ENCODE data around the gene CDH13. TPM values are rescaled to one million over a fixed set of nuclear protein-coding genes. Genes with fewer than 3 reads are reported as not detected.
A peak's percentile ranks its signal among the peaks of the same experiment; 100 is the strongest.

The CDH13 gene
- total and polyA plus RNA-seq, 7 donors: 6.1 to 30.7 (median 22.8) TPM

DNA sequence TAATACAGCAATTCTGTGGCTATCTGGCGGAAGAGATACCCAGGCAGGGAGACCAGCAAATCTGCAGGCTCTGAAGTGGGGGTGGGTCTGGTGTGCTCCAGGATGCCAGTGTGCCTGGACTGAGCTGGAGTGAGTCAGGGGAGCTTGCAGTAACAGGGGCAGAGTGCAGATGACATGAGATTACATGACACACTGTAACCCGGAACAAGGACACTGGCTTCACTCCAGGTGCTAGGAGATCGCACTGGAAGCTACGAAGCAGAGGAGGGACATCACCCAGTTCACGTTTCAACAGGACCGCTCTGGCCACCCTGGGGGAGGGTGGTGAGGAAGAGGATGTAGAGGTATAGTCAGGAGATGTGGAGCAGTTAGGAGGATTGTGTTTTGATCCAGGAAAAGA is 475.6 kb downstream of the CDH13 start:
- WGBS, 3 donors: 31 to 68% (median 47%) methylated on average over 6 of the region's 6 CpGs
- no peaks in the 10 kb centered on the region for H3K36me3 ChIP-seq (ENCODE audit: insufficient read depth in 1 of 2, low read depth in 1 of 2)
- ATAC-seq: peak in 1 of 4 donors; percentile 47
- H3K9me3 ChIP-seq: no peaks in the 10 kb centered on the region
- intact Hi-C loops (cut with DNase I): no loop called here
- no peak overlapping the region for H3K4me3 ChIP-seq
- no peaks in the 10 kb centered on the region for H3K4me1 ChIP-seq
- H3K27me3 ChIP-seq (ENCODE audit: insufficient read depth in 3 of 3, low read length in 2 of 3): no peaks in the 10 kb centered on the region
- DNase-seq: no peak
- H3K27ac ChIP-seq: no peak overlapping the region
- TF ChIP-seq, protein P1, sequence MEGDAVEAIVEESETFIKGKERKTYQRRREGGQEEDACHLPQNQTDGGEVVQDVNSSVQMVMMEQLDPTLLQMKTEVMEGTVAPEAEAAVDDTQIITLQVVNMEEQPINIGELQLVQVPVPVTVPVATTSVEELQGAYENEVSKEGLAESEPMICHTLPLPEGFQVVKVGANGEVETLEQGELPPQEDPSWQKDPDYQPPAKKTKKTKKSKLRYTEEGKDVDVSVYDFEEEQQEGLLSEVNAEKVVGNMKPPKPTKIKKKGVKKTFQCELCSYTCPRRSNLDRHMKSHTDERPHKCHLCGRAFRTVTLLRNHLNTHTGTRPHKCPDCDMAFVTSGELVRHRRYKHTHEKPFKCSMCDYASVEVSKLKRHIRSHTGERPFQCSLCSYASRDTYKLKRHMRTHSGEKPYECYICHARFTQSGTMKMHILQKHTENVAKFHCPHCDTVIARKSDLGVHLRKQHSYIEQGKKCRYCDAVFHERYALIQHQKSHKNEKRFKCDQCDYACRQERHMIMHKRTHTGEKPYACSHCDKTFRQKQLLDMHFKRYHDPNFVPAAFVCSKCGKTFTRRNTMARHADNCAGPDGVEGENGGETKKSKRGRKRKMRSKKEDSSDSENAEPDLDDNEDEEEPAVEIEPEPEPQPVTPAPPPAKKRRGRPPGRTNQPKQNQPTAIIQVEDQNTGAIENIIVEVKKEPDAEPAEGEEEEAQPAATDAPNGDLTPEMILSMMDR (IDR thresholded peaks at IDR 0.05): no peak

DNA sequence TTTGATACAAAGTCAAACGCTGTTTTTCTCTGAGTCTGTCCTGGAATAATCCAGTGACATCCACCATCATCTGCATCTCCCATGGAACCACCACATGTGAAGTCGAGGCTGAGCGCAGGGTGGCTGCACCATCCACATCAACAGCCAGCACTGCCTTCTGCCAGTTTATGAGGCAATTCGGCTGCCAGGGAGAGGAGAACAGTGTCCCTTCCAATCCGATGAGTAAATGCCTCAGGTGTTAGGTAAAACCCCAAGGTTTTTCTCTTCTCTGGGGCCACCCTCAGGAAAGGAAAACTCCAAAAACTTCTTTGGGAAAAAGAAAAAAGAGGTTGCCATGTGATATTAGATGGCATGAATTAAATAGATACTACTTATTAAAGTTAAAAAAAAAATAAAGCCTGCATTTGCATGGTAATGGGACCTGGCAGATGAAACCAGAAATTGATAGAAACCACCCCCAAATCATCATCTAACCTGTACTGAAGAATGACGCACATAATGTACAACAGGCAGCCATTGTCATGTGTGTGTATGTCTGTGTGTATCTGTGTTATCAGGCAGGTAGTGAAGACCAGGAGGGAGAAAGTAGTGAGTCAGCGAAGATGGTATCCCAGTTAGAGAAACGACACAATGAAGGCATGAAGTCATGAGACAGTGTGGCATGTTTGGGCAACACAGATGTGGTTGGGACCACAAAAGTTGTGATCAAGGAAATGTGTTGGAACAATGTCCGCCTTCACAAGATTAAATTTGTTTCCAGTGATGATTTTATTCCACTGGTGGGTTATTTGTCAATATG is 478.7 kb downstream of the CDH13 start:
- Histone ChIP-seq H3K9me3 (no peaks in the 10 kb centered on the region), H3K27me3 (ENCODE audit: insufficient read depth in 3 of 3, low read length in 2 of 3) (no peaks in the 10 kb centered on the region), H3K36me3 (ENCODE audit: insufficient read depth in 1 of 2, low read depth in 1 of 2) (no peaks in the 10 kb centered on the region), H3K4me3 (no peak overlapping the region), H3K4me1 (no peaks in the 10 kb centered on the region), H3K27ac (no peak overlapping the region)
- intact Hi-C loops (cut with DNase I): loop anchor here in 1 of 2 donors (2.0 kb wide), 1 partner anchor 19 kb away; no protein-coding TSS in a partner anchor
- no peak for DNase-seq
- WGBS, 3 donors: 84 to 93% (median 88%) methylated on average over 9 of the region's 9 CpGs
- no peak for ATAC-seq
- TF ChIP-seq, protein P1 (IDR thresholded peaks at IDR 0.05): no peak

DNA sequence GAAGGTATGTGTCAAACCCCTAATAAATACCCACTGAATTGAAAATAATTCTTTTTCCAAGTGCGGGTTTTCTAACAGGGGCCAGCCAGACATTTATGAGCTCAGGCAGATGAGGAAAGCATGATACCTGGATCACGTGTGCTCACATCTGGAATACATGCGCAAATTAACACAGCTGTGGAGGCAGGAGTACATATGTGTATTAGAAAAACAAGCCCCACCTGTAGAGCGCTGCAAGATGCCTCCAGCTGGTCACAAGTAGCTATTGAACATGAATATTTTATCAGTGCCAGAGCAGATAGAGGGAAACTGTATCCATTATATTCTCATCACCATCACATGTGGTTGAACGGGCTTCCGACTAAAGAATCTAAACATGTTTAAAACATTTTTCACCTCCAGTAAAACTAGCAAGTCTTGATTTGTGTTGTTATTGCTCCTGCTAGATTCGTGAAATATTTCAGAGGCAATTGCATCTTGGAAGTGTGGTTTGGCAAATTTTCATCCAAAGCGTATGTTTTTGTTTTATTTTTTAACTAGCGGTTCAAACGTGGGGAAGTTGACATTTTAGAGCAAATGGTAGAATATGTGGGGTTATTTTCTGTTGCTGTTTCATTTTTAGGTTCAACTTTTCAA is 482.8 kb downstream of the CDH13 start:
- intact Hi-C loops (cut with DNase I): no loop called here
- ATAC-seq (no peak), DNase-seq (no peak)
- no peaks in the 10 kb centered on the region for H3K36me3 ChIP-seq (ENCODE audit: insufficient read depth in 1 of 2, low read depth in 1 of 2)
- 77 to 85% (median 77%) methylated on average over 10 of the region's 10 CpGs for WGBS, 3 donors
- peaks cover 18% of the 10 kb centered on the region for H3K4me1 ChIP-seq
- TF ChIP-seq, protein P1 (IDR thresholded peaks at IDR 0.05): no peak
- no peaks in the 10 kb centered on the region for H3K9me3 ChIP-seq
- no peak overlapping the region for H3K27ac ChIP-seq
- H3K4me3 ChIP-seq: no peak overlapping the region
- H3K27me3 ChIP-seq (ENCODE audit: insufficient read depth in 3 of 3, low read length in 2 of 3): no peaks in the 10 kb centered on the region

DNA sequence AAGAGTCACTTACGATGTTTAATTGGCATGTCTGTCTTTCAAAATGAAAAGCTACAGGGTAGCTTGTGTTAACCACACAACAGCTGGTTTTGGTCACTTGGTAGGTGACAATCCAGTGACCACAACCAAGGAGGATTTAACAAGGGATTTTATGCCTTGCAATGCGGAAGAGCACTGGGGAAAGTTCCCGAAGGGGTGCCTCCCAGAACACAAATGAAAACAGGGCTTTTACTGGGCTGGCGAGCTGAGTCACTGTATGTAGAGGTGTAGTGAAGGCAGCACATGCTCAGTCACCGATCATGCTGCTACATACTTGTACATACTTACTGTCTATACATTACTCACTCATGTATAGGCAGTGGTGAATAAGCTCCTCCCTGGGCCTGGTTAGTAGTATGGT is 483.5 kb downstream of the CDH13 start:
- Histone ChIP-seq H3K4me1 (peaks cover 23% of the 10 kb centered on the region), H3K27me3 (ENCODE audit: insufficient read depth in 3 of 3, low read length in 2 of 3) (no peaks in the 10 kb centered on the region), H3K9me3 (no peaks in the 10 kb centered on the region), H3K4me3 (no peak overlapping the region), H3K27ac (no peak overlapping the region), H3K36me3 (ENCODE audit: insufficient read depth in 1 of 2, low read depth in 1 of 2) (no peaks in the 10 kb centered on the region)
- ATAC-seq: no peak
- 85 to 89% (median 86%) methylated on average over 5 of the region's 5 CpGs for WGBS, 3 donors
- DNase-seq: no peak
- intact Hi-C loops (cut with DNase I): no loop called here
- TF ChIP-seq, protein P1 (IDR thresholded peaks at IDR 0.05): no peak

Measured in psoas muscle (tissue), 8 donors.